Superior temporal gyrus (tissue), 1 donor: Measurements from ENCODE around the gene FAM131C.

Source experiments
- DNase-seq: peaks from one replicate; pipeline ENCODE4 v3.0.0-alpha.2; 2016; ENCODE audit errors: extremely low spot score

The FAM131C gene

GRCh38 chr1:16015960-16016901 lies 57.2 kb downstream of the FAM131C start:
- no peak for DNase-seq

GRCh38 chr1:16015491-16015890 lies 58.0 kb downstream of the FAM131C start:
- DNase-seq: no peak

- DNase-seq: no peak
These were observed 58.7 kb downstream of the FAM131C start for GRCh38 chr1:16014509-16015482.

- DNase-seq: no peak
These were observed 59.6 kb downstream of the FAM131C start for GRCh38 chr1:16013908-16014258.

- no peak for DNase-seq
These were observed 60.1 kb downstream of the FAM131C start for GRCh38 chr1:16013220-16013907.

- no peak for DNase-seq
These were observed 60.7 kb downstream of the FAM131C start for GRCh38 chr1:16012590-16013219.

- DNase-seq: no peak
These were observed 61.4 kb downstream of the FAM131C start for GRCh38 chr1:16011936-16012589.

- no peak for DNase-seq
These were observed 62.6 kb downstream of the FAM131C start for GRCh38 chr1:16010837-16011236.

- no peak for DNase-seq
These were observed 63.8 kb downstream of the FAM131C start for GRCh38 chr1:16009678-16010077.

- DNase-seq: peak; percentile 85
These were observed 64.4 kb downstream of the FAM131C start for GRCh38 chr1:16009030-16009460.
